Panc1 (cell line): ENCODE data around the gene PTPRA. TPM values are rescaled to one million over a fixed set of nuclear protein-coding genes. Genes with fewer than 3 reads are reported as not detected.

Experiments used
- ATAC-seq: fragments of 200-7000 bp; cut with Tn5 transposase; 2 replicates; pipeline ENCODE4 v1.9.1; 2020; ENCODE audit warnings: mild to moderate bottlenecking, moderate library complexity
- BruUV-seq: library from RNA; stranded (reverse); fragments of 400-500 nt; replicated peaks from 2 replicates; lab custom pipeline; 2021; lab: Mats Ljungman, UMichigan
- CTCF ChIA-PET: fragments of 300-600 bp; sonication (Branson Sonifier 250); formaldehyde crosslinking; loops from one replicate; lab custom pipeline; 2022; ENCODE audit warnings: antibody characterized with exemption; lab: Charles Lee
- POLR2A ChIA-PET: fragments of 300-600 bp; sonication (Branson Sonifier 250); formaldehyde crosslinking; loops from one replicate; lab custom pipeline; 2022; ENCODE audit warnings: antibody characterized with exemption; lab: Charles Lee
- DNase-seq: peaks from one replicate; pipeline ENCODE4 v3.0.0-alpha.2; 2010; ENCODE audit warnings: low read depth, low spot score
- H3K27ac ChIP-seq: 2 replicates; pipeline ENCODE4 v1.5.1; 2011; ENCODE audit warnings: mild to moderate bottlenecking, low read length, inconsistent platforms
- H3K27me3 ChIP-seq: fragments of 200-500 bp; sonication (Bioruptor generic); 2 replicates; pipeline ENCODE4 v1.6.0; 2014; ENCODE audit warnings: low read length, inconsistent platforms; ENCODE audit not compliant: control insufficient read depth, insufficient read depth
- H3K36me3 ChIP-seq: fragments of 200-500 bp; sonication (Bioruptor generic); 2 replicates; pipeline ENCODE4 v1.5.1; 2014; ENCODE audit warnings: inconsistent platforms, mild to moderate bottlenecking, low read length, moderate library complexity; ENCODE audit not compliant: control insufficient read depth, insufficient read depth
- H3K4me1 ChIP-seq: 2 replicates; pipeline ENCODE4 v1.5.1; 2011; ENCODE audit warnings: inconsistent platforms, mild to moderate bottlenecking, low read length, moderate library complexity; ENCODE audit not compliant: control insufficient read depth, insufficient read depth
- H3K4me3 ChIP-seq, 2 experiments: 2 replicates each; pipeline ENCODE4 v1.5.1; 2011 to 2012; ENCODE audit warnings: low read depth in 2 of 2, low read length in 2 of 2, mild to moderate bottlenecking in 2 of 2, inconsistent platforms in 1 of 2, moderate library complexity in 1 of 2
- H3K9me3 ChIP-seq: fragments of 200-500 bp; sonication (Bioruptor generic); 2 replicates; pipeline ENCODE4 v1.5.1; 2014; ENCODE audit warnings: low read depth, mild to moderate bottlenecking, inconsistent platforms, low read length, moderate library complexity; ENCODE audit not compliant: control insufficient read depth, insufficient read depth
- POLR2AphosphoS5 ChIP-seq: IDR thresholded peaks from 2 replicates; pipeline ENCODE4 v1.6.1; 2012; ENCODE audit warnings: mild to moderate bottlenecking, low read depth, low read length, moderate library complexity
- SIN3A ChIP-seq: IDR thresholded peaks from 2 replicates; pipeline ENCODE4 v1.6.1; 2012; ENCODE audit warnings: low read depth, mild to moderate bottlenecking, low read length, moderate library complexity, borderline replicate concordance; ENCODE audit not compliant: insufficient read depth
- TCF7L2 ChIP-seq: IDR thresholded peaks from 2 replicates; pipeline ENCODE4 v1.6.1; 2011; ENCODE audit warnings: mild to moderate bottlenecking, low read depth, low read length, inconsistent platforms
- in situ Hi-C: cut with HindIII; loops from 2 replicates; pipeline ENCODE4 v1.10.0; 2016; ENCODE audit warnings: low sequenced_read_pairs, low pct_unique_long_range_greater_than_20kb
- intact Hi-C: fragments of 100-400 bp; cut with micrococcal nuclease; formaldehyde crosslinking; loops from one replicate; pipeline ENCODE4 v1.10.0; 2022; ENCODE audit not compliant: unreplicated experiment
- total RNA-seq: library from RNA; stranded (reverse); gene quantifications from one replicate; pipeline ENCODE4 v1.2.1, GENCODE V29; 2021; ENCODE audit not compliant: unreplicated experiment
- TF ChIP-seq, protein P1 (sequence below): fragments of 450-650 bp; IDR thresholded peaks from 2 replicates; pipeline ENCODE4 v1.5.1; 2017; ENCODE audit warnings: mild to moderate bottlenecking
- TF ChIP-seq, protein P2 (sequence below), 2 experiments: IDR thresholded peaks; 2 replicates each; pipeline ENCODE4 v1.6.1; 2011 to 2012; ENCODE audit warnings: low read depth in 2 of 2, control low read depth in 1 of 2, low read length in 1 of 2, mild to moderate bottlenecking in 1 of 2, moderate library complexity in 1 of 2; ENCODE audit not compliant: insufficient read depth in 1 of 2

PTPRA gene
- total RNA-seq, 1 experiment from 2014 or later: 56.6 TPM

DNA sequence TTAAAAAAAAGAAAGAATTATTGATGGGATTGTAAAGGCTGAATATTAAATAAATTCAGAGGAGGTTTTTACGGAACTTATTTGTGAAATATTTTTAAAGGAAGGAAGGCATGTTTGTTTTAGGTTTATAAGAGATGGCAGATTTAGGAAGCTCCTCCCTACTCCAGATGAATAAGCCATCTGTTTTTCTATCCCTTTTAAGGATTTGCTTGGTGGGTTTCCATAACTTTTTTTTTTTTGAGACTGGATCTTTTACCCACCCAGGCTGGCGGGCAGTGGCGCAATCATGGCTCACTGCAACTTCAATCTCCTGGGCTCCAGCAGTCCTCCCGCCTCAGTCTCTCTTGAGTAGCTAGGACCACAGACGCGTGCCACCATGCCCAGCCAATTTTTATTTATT lies 30.4 kb downstream of the PTPRA start:
- H3K36me3 ChIP-seq: no peaks in the 10 kb centered on the region
- ChIA-PET CTCF (no interaction called here), POLR2A (no interaction called here)
- intact Hi-C loops: no loop called here
- H3K9me3 ChIP-seq: no peaks in the 10 kb centered on the region
- H3K27me3 ChIP-seq: no peaks in the 10 kb centered on the region
- DNase-seq (no peak), ATAC-seq (no peak)
- TF ChIP-seq, protein P1, sequence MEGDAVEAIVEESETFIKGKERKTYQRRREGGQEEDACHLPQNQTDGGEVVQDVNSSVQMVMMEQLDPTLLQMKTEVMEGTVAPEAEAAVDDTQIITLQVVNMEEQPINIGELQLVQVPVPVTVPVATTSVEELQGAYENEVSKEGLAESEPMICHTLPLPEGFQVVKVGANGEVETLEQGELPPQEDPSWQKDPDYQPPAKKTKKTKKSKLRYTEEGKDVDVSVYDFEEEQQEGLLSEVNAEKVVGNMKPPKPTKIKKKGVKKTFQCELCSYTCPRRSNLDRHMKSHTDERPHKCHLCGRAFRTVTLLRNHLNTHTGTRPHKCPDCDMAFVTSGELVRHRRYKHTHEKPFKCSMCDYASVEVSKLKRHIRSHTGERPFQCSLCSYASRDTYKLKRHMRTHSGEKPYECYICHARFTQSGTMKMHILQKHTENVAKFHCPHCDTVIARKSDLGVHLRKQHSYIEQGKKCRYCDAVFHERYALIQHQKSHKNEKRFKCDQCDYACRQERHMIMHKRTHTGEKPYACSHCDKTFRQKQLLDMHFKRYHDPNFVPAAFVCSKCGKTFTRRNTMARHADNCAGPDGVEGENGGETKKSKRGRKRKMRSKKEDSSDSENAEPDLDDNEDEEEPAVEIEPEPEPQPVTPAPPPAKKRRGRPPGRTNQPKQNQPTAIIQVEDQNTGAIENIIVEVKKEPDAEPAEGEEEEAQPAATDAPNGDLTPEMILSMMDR: no peak
- no peak overlapping the region for H3K27ac ChIP-seq
- in situ Hi-C loops: no loop called here
- no peaks in the 10 kb centered on the region for H3K4me1 ChIP-seq
- BruUV-seq: no TSS peak
- no peak overlapping the region for H3K4me3 ChIP-seq

DNA sequence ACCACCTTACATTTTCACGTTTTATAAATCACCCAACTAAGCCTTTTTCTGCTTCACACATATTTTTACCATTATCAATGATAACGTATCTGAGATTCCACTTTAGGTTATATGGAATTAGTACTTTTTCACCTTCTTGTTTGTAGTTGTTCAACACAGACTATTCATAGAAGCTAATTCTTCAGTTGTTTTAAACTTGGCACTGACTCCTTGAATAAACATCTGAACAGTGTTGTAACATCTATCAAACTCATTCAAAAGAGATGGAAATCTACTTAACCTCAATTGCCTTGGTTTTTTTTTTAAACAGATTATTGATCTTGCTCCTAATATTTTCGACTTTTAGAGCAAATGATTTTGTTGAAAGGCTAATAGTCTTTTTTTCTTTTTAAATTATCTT lies 34.2 kb downstream of the PTPRA start:
- Histone ChIP-seq H3K27ac (no peak overlapping the region), H3K36me3 (no peaks in the 10 kb centered on the region), H3K9me3 (no peaks in the 10 kb centered on the region), H3K4me3 (no peak overlapping the region), H3K4me1 (no peaks in the 10 kb centered on the region), H3K27me3 (no peaks in the 10 kb centered on the region)
- DNase-seq: no peak
- ChIA-PET POLR2A (no interaction called here), CTCF (interaction anchor here (0.5 kb wide), 1 partner anchor 163 kb away, joined by 4 read pairs; no protein-coding TSS in a partner anchor)
- intact Hi-C loops (no loop called here), in situ Hi-C loops (no loop called here)
- BruUV-seq: no TSS peak
- no peak for ATAC-seq
- TF ChIP-seq SIN3A: no peak
- TF ChIP-seq, protein P2, sequence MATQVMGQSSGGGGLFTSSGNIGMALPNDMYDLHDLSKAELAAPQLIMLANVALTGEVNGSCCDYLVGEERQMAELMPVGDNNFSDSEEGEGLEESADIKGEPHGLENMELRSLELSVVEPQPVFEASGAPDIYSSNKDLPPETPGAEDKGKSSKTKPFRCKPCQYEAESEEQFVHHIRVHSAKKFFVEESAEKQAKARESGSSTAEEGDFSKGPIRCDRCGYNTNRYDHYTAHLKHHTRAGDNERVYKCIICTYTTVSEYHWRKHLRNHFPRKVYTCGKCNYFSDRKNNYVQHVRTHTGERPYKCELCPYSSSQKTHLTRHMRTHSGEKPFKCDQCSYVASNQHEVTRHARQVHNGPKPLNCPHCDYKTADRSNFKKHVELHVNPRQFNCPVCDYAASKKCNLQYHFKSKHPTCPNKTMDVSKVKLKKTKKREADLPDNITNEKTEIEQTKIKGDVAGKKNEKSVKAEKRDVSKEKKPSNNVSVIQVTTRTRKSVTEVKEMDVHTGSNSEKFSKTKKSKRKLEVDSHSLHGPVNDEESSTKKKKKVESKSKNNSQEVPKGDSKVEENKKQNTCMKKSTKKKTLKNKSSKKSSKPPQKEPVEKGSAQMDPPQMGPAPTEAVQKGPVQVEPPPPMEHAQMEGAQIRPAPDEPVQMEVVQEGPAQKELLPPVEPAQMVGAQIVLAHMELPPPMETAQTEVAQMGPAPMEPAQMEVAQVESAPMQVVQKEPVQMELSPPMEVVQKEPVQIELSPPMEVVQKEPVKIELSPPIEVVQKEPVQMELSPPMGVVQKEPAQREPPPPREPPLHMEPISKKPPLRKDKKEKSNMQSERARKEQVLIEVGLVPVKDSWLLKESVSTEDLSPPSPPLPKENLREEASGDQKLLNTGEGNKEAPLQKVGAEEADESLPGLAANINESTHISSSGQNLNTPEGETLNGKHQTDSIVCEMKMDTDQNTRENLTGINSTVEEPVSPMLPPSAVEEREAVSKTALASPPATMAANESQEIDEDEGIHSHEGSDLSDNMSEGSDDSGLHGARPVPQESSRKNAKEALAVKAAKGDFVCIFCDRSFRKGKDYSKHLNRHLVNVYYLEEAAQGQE (IDR thresholded peaks at IDR 0.05; ENCODE audit: insufficient read depth in 1 of 2, low read depth in 2 of 2, low read length in 1 of 2): no peak
- TF ChIP-seq TCF7L2: no peak
- TF ChIP-seq, protein P1: no peak
- no peak for TF ChIP-seq POLR2AphosphoS5
